ENCODE measurements around the gene SLC10A6. TPM values are rescaled to one million over a fixed set of nuclear protein-coding genes. Genes with fewer than 3 reads are reported as not detected.
A peak's percentile ranks its signal among the peaks of the same experiment; 100 is the strongest.

The SLC10A6 gene
- total and polyA plus RNA-seq, 2 experiments from 2014 or later = not detected

DNA sequence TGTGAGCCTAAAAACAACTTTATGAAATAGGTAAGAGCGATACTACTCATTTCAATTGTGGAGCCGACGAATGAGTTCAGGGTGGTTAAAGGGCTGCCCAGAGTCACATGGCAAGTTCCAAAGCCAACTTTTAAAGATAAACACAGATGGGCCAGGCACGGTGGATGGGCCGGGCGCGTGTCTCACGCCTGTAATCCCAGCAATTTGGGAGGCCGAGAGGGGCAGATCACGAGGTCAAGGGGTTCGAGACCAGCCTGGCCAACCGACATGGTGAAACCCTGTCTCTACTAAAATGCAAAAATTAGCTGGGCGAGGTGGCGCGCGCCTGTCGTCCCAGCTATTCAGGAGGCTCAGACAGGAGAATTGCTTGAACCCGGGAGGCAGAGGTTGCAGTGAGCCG, 44.0 kb upstream of the SLC10A6 start:
- Histone ChIP-seq H3K4me3 (no peak overlapping the region), H3K27me3 (no peaks in the 10 kb centered on the region), H3K27ac (no peak overlapping the region), H3K9me3 (ENCODE audit: low read depth) (no peaks in the 10 kb centered on the region), H3K4me1 (ENCODE audit: low read depth) (no peaks in the 10 kb centered on the region), H3K36me3 (no peaks in the 10 kb centered on the region)
- DNase-seq (ENCODE audit: low read depth in 1 of 2, low spot score in 1 of 2) = no peak
- TF ChIP-seq CTCF (IDR thresholded peaks at IDR 0.05; ENCODE audit: low read depth, low read length) = no peak

DNA sequence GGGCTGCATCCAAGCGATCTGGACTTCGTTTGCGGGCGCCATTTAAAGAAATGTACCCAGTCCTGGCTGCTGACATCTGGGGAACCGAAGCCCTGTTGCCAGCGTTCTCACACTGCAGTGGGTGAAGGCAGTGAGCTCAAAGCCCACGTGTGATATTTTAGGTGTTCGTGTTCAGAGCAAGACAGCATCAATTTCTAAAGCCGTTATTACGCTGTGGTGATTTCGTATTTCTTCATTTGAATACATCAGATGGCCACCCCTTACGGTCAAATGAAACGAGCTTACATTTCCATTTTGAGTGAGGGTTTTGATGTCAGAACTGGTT, 43.4 kb upstream of the SLC10A6 start:
- DNase-seq (ENCODE audit: low read depth in 1 of 2, low spot score in 1 of 2) = no peak
- Histone ChIP-seq H3K4me1 (ENCODE audit: low read depth) (no peaks in the 10 kb centered on the region), H3K27ac (no peak overlapping the region), H3K27me3 (no peaks in the 10 kb centered on the region), H3K36me3 (no peaks in the 10 kb centered on the region), H3K9me3 (ENCODE audit: low read depth) (no peaks in the 10 kb centered on the region), H3K4me3 (peak overlapping the region; percentile 77)
- TF ChIP-seq CTCF (IDR thresholded peaks at IDR 0.05; ENCODE audit: low read depth, low read length) = no peak

- no peaks in the 10 kb centered on the region for H3K9me3 ChIP-seq (ENCODE audit: low read depth)
- peak within 1 kb of the TSS; percentile 77 for H3K4me3 ChIP-seq
- no peaks in the 10 kb centered on the region for H3K36me3 ChIP-seq
- DNase-seq (ENCODE audit: low read depth in 1 of 2, low spot score in 1 of 2) = peak; percentile 54 to 65
- no peak within 1 kb of the TSS for H3K27ac ChIP-seq
- no peak for TF ChIP-seq CTCF (IDR thresholded peaks at IDR 0.05; ENCODE audit: low read depth, low read length)
- no peaks in the 10 kb centered on the region for H3K4me1 ChIP-seq (ENCODE audit: low read depth)
- no peaks in the 10 kb centered on the region for H3K27me3 ChIP-seq
Measured at GRCh38 chr4:86891762-86892635, 42.8 kb upstream of the SLC10A6 start, which contains the start of gene C4orf36. Gene C4orf36, minus strand, starts transcription at chr4:86892422. Its CDS starts 902 bp downstream, at chr4:86891520.

DNA sequence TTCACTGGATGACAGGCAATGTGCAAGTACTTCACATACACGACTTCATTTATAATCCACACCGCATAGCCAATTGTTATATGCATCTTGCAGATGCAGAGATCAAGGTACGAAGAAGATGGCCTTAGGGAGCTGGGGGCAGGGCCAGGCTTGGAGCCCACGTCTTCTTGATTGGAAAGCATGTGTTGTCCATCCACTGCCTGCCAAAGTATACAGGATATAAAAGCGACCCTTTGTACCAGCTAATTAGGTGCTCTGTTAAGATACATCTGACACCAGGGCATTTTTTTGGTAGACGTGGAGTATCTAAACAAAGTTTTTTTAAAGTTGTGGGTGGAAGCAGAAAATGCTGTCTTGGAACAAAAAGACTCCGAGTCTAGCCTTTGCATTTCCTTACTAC, 41.6 kb upstream of the SLC10A6 start:
- Histone ChIP-seq H3K27ac (no peak overlapping the region), H3K9me3 (ENCODE audit: low read depth) (no peaks in the 10 kb centered on the region), H3K27me3 (no peaks in the 10 kb centered on the region), H3K36me3 (no peaks in the 10 kb centered on the region), H3K4me3 (no peak overlapping the region), H3K4me1 (ENCODE audit: low read depth) (no peaks in the 10 kb centered on the region)
- DNase-seq (ENCODE audit: low read depth in 1 of 2, low spot score in 1 of 2) = no peak
- TF ChIP-seq CTCF (IDR thresholded peaks at IDR 0.05; ENCODE audit: low read depth, low read length) = no peak

- H3K27me3 ChIP-seq = no peaks in the 10 kb centered on the region
- no peak for TF ChIP-seq CTCF (IDR thresholded peaks at IDR 0.05; ENCODE audit: low read depth, low read length)
- DNase-seq (ENCODE audit: low read depth in 1 of 2, low spot score in 1 of 2) = no peak
- H3K9me3 ChIP-seq (ENCODE audit: low read depth) = no peaks in the 10 kb centered on the region
- H3K4me1 ChIP-seq (ENCODE audit: low read depth) = no peaks in the 10 kb centered on the region
- no peak overlapping the region for H3K27ac ChIP-seq
- H3K4me3 ChIP-seq = no peak overlapping the region
- H3K36me3 ChIP-seq = no peaks in the 10 kb centered on the region
Measured at GRCh38 chr4:86879641-86880040, 30.5 kb upstream of the SLC10A6 start.
